DMS53 (cell line): ENCODE results near the gene NFIA.
"Not testable (repeated sequence)": the region's sequence is repeated elsewhere in the genome, so short reads cannot be mapped to it uniquely, and the experiment has no call there.

Source experiments
- DNase-seq: peaks from one replicate; lab custom pipeline; 2025; lab: John Stamatoyannopoulos, UW

Gene NFIA

DNA sequence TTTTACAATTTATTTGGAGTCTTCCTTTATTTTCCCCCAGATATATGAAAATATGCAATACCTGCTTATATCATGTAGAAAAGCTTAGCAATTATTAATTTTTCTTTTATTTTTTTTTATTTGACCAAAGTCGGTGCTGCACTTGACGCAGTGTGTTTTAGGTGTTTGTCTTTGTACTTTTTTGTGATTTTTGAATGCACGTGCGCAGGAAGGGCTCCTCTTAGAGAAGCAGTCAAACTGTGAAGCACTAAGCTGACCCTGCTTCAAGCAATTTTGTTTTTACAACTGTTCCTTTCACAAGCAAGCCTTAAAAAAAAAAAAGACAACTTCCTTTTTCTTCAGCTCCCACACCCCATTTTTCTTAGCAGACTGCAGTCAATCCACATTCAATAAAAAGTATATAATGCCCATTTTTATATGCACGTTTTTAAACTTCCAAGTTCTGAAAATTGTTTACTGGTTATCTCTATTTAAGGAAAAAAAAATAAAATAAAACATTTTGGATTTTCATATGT is 375.2 kb downstream of the NFIA start:
- DNase-seq: no peak

GRCh38 chr1:61459345-61459744 is 377.0 kb downstream of the NFIA start:
- no peak for DNase-seq

DNA sequence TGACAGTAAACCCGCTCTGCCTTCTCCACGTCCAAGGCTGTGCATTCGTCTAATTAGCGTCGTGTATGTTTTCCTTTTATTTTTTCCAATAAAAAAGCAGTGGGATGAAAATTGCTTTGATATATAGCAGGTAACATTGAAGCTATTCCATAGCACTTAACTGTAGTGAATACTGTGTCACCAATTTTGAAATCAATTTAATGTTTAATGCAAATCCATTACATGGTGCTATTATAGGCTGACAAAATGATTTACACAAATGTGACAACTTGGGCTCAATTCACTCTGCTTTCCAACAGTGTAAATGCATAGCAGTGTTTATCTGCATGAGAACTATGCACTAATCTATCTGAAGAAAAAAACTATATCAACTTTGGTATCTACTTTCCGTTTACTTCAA is 377.8 kb downstream of the NFIA start:
- DNase-seq: no peak

GRCh38 chr1:61461406-61462384 is 379.3 kb downstream of the NFIA start:
- DNase-seq: no peak

DNA sequence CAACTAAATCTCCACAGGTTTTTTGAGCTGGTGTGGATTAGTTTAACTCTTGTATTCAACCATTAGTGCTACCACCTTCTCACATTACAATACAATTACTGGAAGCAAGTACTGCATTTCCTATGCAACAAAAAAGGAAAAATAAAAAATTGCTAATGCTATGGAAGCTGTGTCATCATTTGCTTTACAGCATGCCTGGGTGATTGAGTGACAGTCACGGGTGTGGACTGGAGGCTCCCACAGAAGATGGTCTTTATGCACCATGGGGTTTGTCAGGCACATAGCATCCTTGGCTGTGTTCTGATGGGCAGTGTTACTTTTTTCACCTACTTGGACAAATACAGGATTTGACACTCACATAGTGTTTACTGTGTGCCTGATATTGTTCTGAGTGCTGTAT is 380.3 kb downstream of the NFIA start:
- DNase-seq: no peak

DNA sequence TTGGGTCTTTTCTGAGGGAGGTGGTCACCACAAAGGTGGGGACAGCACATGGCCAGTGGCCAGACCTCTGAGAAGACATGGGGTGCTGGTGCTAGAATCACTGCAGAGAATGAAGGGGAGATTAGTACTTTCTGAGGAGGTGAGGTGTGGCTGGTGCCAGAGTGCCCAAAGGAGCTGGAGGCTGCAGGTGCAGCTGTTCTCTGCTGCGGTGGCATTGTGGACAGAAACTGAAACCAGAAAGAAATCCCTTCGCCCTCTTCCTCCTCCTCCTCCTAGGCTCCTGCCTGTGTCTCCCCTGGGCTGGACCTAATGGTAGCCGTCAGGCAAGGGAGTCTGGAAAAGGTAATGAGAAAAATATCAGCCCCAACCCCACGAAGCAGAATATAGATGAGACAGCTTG is 380.9 kb downstream of the NFIA start:
- DNase-seq: no peak

DNA sequence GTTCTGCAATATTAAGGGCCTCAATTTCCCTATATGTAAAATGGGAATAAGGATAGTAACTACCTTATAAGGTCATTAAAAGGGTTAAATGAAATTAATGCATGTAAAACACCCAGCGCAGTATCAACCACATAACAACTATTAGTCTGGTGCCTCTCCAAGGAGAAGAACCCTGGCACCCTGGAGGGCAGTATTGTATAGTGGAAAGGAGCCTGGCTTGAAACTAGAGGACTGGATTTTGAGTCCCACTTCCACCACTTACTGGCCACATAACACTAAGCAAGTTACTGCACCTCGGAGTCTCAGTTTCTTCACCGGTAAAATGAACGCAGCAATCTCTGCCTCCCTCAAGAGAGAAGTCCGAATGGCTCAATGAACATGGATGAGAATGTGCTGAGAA is 385.5 kb downstream of the NFIA start:
- not testable (repeated sequence) for DNase-seq

GRCh38 chr1:61469365-61469764 is 387.0 kb downstream of the NFIA start:
- DNase-seq: no peak

GRCh38 chr1:61472876-61473275 is 390.5 kb downstream of the NFIA start:
- no peak for DNase-seq

DNA sequence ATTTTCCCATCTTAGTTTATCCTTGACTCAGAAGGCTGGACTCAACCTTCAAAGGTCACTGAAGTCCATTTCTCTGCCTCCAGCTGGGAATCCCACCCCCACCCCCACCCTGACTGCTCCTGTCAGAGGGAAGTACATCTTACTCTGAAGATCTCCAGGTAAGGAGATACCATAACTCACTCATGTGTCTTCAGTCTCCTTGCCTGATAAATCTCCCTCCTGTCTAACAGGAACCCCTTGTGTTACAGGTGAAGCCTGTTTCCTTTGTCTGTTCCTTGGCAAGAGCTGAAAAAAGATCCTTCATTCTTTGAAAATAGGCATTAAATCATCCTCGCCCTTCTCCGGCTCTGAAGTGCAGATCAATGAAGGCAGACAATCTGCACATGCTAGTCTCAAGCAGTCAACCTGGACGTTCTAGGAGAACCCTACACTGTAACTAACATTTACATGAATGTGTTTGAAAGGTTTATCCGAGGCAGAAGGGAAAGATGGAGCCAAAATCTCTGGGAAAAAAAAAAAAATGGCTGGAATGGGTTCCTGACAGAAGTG is 392.0 kb downstream of the NFIA start:
- DNase-seq: no peak

DNA sequence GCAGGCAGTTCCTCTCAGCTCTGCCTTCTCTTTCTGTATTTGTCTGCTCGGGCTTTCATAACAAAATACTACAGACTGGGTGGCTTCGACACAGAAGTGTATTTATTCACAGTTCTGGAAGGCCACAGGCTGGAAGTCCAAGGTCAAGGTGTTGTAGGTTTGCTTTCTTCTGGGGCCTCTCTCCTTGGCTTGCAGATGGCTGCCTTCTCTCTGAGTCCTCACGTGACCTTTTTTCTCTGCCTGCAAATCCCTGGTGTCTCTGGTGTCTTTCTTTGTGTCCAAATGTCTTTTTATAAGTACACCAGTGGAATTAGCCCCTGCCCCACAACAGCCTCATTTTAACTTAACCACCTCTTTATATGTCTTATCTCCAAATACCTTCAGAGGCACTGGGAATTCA is 392.6 kb downstream of the NFIA start:
- no peak for DNase-seq

DNA sequence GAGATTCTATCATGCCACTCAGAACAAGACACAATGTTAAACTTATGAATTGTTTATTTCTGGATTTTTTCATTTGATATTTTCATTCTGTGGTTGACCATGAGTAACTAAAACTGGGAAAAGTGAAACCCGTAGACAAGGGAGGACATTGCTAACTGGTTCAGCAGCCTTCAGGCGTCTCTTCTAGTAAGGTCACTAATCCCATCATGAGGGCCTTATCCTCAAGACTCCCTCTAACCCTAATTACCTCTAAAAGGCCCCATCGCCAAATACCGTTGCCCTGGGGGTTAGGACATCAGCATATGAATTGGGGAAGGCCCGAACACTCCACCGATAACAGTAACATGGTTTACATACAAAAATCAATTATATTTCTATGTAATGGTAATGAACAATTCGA is 394.9 kb downstream of the NFIA start:
- DNase-seq: no peak

- DNase-seq: no peak
Observed at GRCh38 chr1:61480273-61480935, 398.0 kb downstream of the NFIA start.

- DNase-seq: no peak
Observed at GRCh38 chr1:61481315-61481715, 399.0 kb downstream of the NFIA start.

DNA sequence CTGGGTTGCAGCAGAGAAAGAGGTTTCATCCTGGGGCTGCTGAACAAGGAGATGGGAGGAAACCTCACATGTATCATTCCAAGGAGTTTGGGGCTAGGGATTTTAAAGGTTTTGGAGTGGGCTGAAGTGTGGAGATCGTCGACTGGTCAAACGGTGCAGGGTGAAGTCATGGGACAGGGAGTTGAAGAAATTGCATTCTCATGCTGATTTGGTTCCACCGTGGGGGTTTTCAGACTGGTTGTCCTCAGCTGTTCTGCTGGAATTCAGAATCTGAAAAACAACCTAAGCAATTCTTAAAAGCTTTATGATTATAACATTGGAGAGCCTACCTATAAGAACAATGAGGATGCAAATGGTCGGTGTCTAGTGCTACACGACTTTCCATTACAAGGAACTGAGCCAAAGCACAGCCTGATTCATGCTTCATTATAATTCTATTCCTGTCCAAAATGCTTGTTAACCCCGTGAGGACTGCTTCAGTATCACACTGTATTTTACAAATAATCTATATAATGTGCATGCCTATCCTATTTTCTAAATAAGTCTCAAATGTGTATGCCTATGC is 399.9 kb downstream of the NFIA start:
- no peak for DNase-seq

DNA sequence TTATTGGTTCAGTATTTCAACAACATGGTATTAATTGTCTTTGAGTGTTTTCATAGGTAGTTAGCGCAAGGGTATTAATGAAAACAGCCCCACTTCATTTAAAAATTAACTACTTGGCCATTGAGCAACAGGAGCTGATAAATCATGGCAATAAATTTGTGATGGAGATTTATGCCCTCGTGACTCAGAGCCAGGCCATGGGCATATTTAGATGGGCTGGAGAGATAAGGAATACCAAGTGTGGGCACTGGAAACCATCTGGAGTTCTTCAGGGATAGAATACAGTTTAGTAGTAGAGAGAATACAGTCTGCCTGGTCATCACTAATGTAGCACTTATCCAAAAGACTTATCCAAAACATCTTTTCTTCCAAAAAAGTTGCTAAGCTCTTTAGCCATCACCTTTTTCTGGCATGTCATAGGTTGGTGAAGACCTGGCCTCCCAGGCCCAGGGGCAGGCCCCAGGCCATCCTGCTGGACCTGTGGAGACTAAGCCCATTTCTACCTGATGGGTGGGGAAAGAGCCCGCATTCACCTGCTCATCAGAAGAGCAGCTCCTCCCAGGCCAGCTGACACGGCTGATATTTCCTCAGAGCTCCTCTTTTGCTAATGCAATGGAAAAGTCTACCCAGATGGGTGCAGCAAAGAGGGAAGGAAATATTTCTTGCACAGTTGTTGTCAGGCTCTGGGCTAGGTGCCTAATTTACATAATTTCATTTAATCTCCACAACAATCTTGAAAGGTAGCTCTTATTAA is 404.6 kb downstream of the NFIA start:
- DNase-seq: peak; percentile 16

DNA sequence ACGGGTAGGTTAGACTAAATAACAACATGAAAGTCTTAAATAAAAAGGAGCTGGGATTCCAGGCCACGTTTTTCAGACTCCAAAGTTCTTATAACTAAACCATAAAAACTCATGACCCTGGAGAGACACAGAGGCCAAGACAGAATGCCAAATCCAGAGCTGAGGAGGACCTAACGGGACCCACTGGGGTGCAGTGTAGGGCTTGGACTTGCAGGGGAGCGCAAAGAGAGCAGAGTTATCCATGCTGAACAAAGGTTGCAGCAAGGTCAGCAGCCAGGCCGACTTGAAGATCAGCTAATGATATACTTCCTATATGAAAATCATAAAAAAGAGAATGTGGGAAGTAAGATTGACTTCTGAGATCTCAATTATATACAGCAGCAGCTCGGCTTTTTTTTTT is 405.4 kb downstream of the NFIA start:
- DNase-seq: no peak

DNA sequence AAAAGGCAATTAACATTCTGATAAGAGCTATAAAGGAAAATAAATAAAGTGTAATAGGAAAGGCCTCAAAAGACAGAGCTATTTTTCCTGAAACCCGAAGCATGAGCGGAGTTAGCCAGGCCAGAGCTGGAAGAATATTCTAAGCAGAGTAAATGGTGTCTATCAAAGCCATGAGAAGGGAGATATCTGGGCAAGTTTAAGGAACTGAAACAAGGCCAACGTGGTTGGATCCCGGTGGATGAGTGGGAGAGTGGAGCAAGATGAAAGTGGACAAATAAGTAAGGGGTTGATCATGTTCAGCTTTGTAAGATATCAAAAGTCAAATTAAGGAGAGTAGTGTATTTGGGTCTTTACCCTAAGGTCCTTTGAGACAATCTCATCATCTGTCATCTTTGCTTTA is 408.6 kb downstream of the NFIA start:
- DNase-seq: no peak

DNA sequence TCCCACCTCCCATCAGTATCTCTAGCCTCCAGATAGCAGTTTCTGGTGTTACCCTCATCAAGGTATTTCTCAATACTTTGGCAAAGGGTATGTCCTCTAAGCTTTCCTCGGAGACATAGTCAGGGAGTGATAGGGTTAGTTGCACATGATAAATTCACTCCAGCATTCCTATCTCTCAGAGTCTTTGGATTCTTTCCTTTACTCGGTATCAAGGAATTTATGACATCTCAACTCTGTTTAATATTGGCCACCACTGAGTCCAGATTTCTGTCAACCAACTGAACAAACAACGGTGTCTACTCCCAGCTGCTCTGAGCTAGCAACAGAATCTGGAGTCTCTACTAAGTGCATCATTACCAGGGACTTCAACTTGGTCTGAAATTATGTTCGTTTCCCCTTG is 409.1 kb downstream of the NFIA start:
- DNase-seq: no peak

DNA sequence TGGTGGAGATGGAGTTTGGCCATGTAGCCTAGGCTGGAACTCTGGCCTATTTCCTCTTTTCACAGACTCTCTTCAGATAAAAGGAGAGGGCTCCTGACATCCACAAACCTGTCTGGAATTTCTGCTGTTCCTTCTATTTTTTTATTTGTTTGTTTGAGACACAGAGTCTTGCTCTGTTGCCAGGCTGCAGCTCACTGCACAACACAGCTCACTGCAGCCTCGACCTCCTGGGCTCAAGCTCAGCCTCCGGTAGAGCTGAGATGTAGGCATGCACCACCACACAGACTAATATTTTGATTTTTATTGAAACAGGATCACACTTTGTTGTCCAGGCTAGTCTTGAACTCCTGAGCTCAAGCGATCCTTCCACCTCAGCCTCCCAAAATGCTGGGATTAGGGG is 411.6 kb downstream of the NFIA start:
- DNase-seq: no peak

- no peak for DNase-seq
Observed at GRCh38 chr1:61496501-61496900, 414.1 kb downstream of the NFIA start.

- no peak for DNase-seq
Observed at GRCh38 chr1:61497013-61497412, 414.7 kb downstream of the NFIA start.
